GM10266 (cell line): Measurements from ENCODE around the gene OXER1.

Experiments used
- DNase-seq: peaks from one replicate; pipeline ENCODE4 v3.0.0; 2012; ENCODE audit errors: extremely low spot score
- TF ChIP-seq, protein P1 (sequence below): IDR thresholded peaks from 2 replicates; pipeline ENCODE4 v1.5.1; 2012; ENCODE audit warnings: mild to moderate bottlenecking, low read depth; ENCODE audit not compliant: control insufficient read depth, insufficient read depth; ENCODE audit errors: missing control alignments

OXER1 gene

DNA sequence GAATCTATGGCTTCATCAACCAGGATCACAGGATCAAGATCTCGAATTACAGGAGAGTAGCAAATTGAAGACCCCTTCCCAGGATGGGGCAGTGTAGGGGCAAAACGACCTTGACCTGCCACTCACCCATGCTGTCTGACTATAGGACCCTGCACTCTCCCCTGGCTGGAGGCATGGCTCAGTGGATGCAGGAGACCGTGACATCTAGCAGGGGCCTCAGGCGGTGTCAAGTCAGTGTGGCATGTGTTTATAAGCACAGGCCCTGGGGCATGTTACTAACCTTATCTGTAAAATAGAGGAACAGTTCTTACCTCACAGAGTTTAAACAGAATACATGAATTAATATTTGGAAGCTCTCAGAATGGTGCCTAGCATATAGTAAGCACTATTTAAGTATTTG lies 24.9 kb upstream of the OXER1 start:
- no peak for DNase-seq
- TF ChIP-seq, protein P1, sequence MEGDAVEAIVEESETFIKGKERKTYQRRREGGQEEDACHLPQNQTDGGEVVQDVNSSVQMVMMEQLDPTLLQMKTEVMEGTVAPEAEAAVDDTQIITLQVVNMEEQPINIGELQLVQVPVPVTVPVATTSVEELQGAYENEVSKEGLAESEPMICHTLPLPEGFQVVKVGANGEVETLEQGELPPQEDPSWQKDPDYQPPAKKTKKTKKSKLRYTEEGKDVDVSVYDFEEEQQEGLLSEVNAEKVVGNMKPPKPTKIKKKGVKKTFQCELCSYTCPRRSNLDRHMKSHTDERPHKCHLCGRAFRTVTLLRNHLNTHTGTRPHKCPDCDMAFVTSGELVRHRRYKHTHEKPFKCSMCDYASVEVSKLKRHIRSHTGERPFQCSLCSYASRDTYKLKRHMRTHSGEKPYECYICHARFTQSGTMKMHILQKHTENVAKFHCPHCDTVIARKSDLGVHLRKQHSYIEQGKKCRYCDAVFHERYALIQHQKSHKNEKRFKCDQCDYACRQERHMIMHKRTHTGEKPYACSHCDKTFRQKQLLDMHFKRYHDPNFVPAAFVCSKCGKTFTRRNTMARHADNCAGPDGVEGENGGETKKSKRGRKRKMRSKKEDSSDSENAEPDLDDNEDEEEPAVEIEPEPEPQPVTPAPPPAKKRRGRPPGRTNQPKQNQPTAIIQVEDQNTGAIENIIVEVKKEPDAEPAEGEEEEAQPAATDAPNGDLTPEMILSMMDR: no peak

DNA sequence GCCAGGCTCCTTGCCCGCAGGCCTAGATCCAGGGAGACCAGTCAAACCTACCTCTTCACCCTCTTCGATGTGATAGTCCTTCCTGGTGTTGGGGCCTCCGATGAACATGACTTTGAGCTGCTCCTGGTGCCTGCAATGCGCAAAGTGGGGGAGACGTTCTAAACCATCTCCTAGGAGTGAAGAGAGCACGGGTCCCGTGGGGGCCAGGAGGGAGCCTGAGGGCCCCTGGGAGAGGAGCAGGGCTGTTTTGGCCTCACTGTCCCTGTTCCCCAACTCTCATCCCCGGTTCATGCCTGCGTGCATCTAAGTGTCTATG lies 24.5 kb upstream of the OXER1 start:
- TF ChIP-seq, protein P1: no peak
- DNase-seq: no peak

DNA sequence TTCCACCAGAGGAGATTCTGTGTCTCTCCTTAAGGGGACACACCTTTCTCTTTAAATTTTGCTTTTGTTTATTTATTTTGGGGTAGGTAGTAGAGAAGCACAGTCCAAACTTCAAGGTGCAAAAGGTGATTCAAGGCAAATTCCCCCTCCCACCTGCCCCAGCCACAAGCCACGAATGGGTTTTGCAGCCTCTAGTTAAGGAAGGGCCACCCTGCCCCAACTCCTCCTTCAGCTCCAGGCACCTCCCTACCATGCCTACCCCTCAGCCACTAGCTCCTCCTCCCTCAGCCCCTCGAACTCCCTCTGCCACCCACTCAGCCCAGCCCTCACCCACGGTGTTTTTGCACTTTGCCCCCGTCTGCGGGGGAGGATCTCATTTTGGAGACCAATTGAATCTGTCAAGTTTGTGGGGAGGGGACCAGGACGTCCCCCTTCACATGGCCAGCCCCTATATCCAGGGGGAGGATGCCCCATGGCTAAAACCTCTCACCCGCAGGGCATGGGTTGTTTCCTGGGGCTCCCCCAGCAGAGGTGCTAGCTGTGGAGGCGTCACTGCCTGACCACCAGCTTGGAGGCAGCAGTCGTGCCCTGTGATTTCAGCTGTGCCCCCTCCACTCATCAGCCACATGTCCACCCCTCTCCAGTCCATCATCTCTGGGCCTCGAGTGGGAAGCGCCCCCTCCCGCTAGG lies 24.0 kb upstream of the OXER1 start:
- DNase-seq: no peak
- TF ChIP-seq, protein P1: no peak

DNA sequence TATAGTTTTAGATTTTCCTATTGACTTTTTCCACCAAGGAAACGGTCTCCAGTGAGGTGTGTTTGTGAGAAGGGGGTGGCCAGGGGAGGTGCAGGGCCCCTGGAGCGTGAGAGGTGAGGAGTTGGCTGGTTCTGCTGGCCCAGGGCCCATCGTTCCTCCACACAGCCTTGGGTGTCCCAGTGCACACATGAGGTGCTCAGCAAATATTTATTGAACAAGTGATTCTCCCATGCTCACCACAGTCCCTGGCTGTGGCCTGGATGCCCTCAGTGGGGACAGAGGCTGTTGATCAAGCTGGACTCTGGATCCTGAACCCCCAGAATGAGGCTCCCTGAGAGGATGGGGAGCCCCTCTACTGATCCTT lies 23.5 kb upstream of the OXER1 start:
- TF ChIP-seq, protein P1: no peak

DNA sequence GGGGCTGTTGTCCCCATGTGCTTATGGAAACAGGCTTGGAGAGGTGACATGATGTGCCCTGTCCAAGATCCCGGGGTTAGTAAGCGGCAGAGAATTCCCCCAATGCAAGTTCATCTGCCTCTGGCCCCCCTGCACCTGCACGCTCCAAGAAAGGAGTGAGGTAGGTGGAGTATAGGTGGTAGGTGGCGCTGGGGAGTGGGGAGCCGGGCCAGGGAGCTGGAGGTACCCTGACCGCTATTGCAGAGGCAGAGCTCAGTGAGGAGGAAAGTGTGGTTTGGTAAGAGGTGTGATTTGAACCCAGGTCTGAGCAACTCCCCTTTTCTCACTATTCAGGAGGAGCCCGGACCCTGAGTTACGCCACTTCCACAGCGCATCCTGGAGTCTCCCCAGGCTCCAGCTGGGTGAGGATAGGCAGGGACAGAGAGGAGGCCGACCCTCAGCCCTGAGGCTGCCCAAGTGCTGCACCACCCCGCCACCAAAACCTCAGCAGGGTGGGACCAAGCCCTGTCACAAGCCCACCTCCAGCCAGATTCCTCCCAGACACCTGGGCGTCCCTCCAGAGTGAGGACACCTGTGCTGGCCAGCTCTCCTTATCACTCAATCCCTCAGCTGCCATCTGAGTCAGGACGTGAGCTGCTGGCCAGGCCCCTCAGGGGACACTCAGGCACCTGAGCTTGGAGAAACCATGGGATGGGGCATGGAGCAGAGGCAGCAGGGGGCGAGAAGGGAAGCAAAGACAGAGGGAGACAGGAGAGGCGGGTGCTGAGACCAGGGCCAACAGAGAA lies 22.8 kb upstream of the OXER1 start:
- TF ChIP-seq, protein P1: no peak
- DNase-seq: no peak

More for the DNA sequence above, 23.5 kb upstream of the OXER1 start:
- DNase-seq: no peak

DNA sequence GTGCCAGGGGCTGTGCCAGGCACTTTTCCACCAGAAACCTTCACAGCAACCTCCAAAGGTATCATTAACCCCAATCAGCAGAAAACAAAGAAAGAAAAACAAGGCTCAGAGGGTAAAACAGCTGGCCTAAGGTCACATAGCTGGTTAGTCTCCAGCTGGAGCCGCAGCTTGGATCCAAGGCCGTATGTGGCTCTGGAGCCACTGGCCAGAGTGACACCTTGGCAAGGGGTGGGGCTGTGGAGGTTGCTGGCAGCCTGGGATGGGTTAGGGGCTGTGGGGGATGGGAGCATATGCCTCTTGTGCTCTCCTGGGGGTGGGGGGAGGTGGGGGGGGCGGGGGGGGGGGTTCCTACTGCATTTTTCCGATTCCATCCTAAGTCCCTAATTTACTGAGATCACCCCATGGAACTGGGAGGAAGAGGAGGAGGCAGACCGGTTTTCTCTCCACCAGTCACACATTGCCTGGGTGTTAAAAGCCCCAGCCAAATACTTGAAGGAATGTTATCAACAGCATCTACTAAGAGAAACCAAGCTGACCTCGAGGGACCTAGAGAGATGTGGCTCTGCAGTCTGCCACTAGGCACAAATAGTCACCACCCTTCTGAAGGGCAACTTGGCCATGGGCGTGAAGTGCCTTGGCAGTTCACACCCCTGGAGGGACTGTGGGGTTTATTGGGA lies 20.4 kb upstream of the OXER1 start:
- no peak for DNase-seq
- TF ChIP-seq, protein P1: no peak

DNA sequence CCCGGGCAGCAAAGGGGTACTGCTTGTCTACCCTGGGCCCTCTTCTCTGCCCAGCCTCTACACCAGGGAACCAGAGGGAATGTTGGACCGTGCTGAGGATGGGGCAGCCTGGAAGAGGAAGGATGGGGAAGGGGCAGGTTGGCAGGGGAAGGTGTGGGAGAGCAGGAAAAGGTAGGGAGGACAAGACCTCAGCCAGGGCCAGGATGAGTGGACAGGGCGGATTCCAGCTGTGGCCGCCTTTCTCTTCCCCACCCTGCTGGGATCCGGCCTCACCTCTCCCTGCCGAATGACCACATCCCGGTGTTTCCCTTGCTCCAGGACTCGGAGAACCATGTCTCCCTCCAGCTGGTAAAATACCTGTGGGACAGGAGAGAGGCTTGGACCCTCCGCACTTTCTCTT lies 19.6 kb upstream of the OXER1 start:
- TF ChIP-seq, protein P1: no peak
- DNase-seq: no peak
